H1 (cell line): ENCODE measurements around the gene YIPF5. TPM values are rescaled to one million over a fixed set of nuclear protein-coding genes. Genes with fewer than 3 reads are reported as not detected.

Experiments used
- CTCF ChIA-PET: fragments of 300-600 bp; sonication (Branson Sonifier 250); formaldehyde crosslinking; loops from one replicate; lab custom pipeline; 2021; ENCODE audit not compliant: partially characterized antibody; lab: Charles Lee
- POLR2A ChIA-PET: fragments of 300-600 bp; sonication (Branson Sonifier 250); formaldehyde crosslinking; loops from one replicate; lab custom pipeline; 2021; ENCODE audit warnings: inconsistent platforms; ENCODE audit not compliant: partially characterized antibody; lab: Charles Lee
- DNase-seq, 2 experiments: peaks; one replicate each; pipeline versions ENCODE4 v3.0.0 to v3.0.0-alpha.2; 2010 to 2022; ENCODE audit warnings: low spot score in 2 of 2, low read depth in 1 of 2, mixed read lengths in 1 of 2
- FAIRE-seq: peaks from 2 replicates; lab custom pipeline; 2011; peaks lifted over from hg19 to GRCh38; lab: Jason Lieb, UNC
- H2AFZ ChIP-seq: 2 replicates; pipeline ENCODE4 v1.8.1; 2012; ENCODE audit warnings: low read length, inconsistent platforms
- H2AK5ac ChIP-seq: 2 replicates; pipeline ENCODE4 v1.6.1; 2013; ENCODE audit warnings: low read depth, low read length
- H2BK120ac ChIP-seq: replicated peaks from 2 replicates; pipeline ENCODE3; 2013; ENCODE audit warnings: low read depth, low read length, inconsistent platforms
- H2BK12ac ChIP-seq: 2 replicates; pipeline ENCODE4 v1.6.1; 2013; ENCODE audit warnings: low read depth, low read length
- H2BK15ac ChIP-seq: 2 replicates; pipeline ENCODE4 v1.6.1; 2013; ENCODE audit warnings: low read length
- H2BK20ac ChIP-seq: 2 replicates; pipeline ENCODE4 v1.6.1; 2013; ENCODE audit warnings: low read length
- H2BK5ac ChIP-seq: 2 replicates; pipeline ENCODE4 v1.6.1; 2013; ENCODE audit warnings: low read depth, low read length
- H3K14ac ChIP-seq: 2 replicates; pipeline ENCODE4 v1.6.1; 2013; ENCODE audit warnings: inconsistent platforms; ENCODE audit not compliant: insufficient read length
- H3K18ac ChIP-seq: 2 replicates; pipeline ENCODE4 v1.6.1; 2013; ENCODE audit warnings: low read length; ENCODE audit errors: extremely low read depth
- H3K23ac ChIP-seq: 2 replicates; pipeline ENCODE4 v1.6.1; 2013; ENCODE audit warnings: inconsistent platforms; ENCODE audit not compliant: insufficient read length
- H3K23me2 ChIP-seq: 2 replicates; pipeline ENCODE4 v1.6.1; 2013; ENCODE audit warnings: low read depth, low read length
- H3K27ac ChIP-seq: 2 replicates; pipeline ENCODE4 v1.6.1; 2011; ENCODE audit warnings: low read depth, low read length, inconsistent platforms
- H3K27me3 ChIP-seq, 4 experiments: replicated peaks in 1 of 4; 1 replicate in 1 of 4; 2 replicates in 3 of 4; pipeline versions ENCODE4 v1.6.1 to v1.8.1; 2011 to 2013; ENCODE audit warnings: low read length in 3 of 4, mild to moderate bottlenecking in 3 of 4, inconsistent platforms in 2 of 4, mixed read lengths in 2 of 4, moderate library complexity in 1 of 4; ENCODE audit not compliant: control insufficient read depth in 3 of 4, insufficient read depth in 3 of 4; ENCODE audit errors: extremely low read depth in 1 of 4
- H3K36me3 ChIP-seq, 4 experiments: 2 replicates each; pipeline versions ENCODE4 v1.6.1 to v1.8.1; 2011 to 2013; ENCODE audit warnings: mild to moderate bottlenecking in 4 of 4, low read length in 3 of 4, moderate library complexity in 2 of 4, control low read depth in 1 of 4, inconsistent platforms in 1 of 4; ENCODE audit not compliant: insufficient read depth in 4 of 4, control insufficient read depth in 2 of 4
- H3K4ac ChIP-seq: replicated peaks from 2 replicates; pipeline ENCODE3; 2013; ENCODE audit warnings: low read length, low read depth, mixed read lengths, inconsistent platforms; ENCODE audit not compliant: insufficient read length
- H3K4me1 ChIP-seq, 4 experiments: replicated peaks in 1 of 4; 1 replicate in 1 of 4; 2 replicates in 3 of 4; pipeline versions ENCODE4 v1.6.1 to v1.8.1; 2011 to 2013; ENCODE audit warnings: low read length in 3 of 4, inconsistent platforms in 2 of 4, mixed read lengths in 1 of 4; ENCODE audit not compliant: insufficient read depth in 4 of 4, control insufficient read depth in 3 of 4
- H3K4me2 ChIP-seq, 2 experiments: 2 replicates each; pipeline versions ENCODE4 v1.6.1 to v1.8.1; 2011 to 2013; ENCODE audit warnings: low read depth in 2 of 2, low read length in 2 of 2, control low read depth in 1 of 2, inconsistent platforms in 1 of 2, mild to moderate bottlenecking in 1 of 2; ENCODE audit not compliant: insufficient read depth in 1 of 2
- H3K4me3 ChIP-seq, 4 experiments: fragments of 200-600, 300-600 bp in 1 of 4; sonication (generic), shearing (Covaris generic), sonication (Bioruptor Twin) in 1 of 4; 2 replicates each; pipeline versions ENCODE4 v1.5.1 to v1.8.1; 2011 to 2016; ENCODE audit warnings: low read length in 4 of 4, low read depth in 3 of 4, control low read depth in 2 of 4, inconsistent platforms in 2 of 4, mild to moderate bottlenecking in 2 of 4, mixed read lengths in 1 of 4, moderate library complexity in 1 of 4; ENCODE audit not compliant: insufficient read depth in 2 of 4; ENCODE audit errors: extremely low read depth in 1 of 4
- H3K56ac ChIP-seq: replicated peaks from 2 replicates; pipeline ENCODE3; 2013; ENCODE audit warnings: low read depth, mild to moderate bottlenecking, mixed read lengths, low read length, inconsistent platforms; ENCODE audit not compliant: insufficient read length
- H3K79me1 ChIP-seq: 2 replicates; pipeline ENCODE4 v1.6.1; 2013; ENCODE audit warnings: low read depth, low read length, control low read depth
- H3K79me2 ChIP-seq, 2 experiments: 2 replicates each; pipeline versions ENCODE4 v1.6.1 to v1.8.1; 2012 to 2013; ENCODE audit warnings: low read length in 2 of 2, mild to moderate bottlenecking in 2 of 2, inconsistent platforms in 1 of 2; ENCODE audit not compliant: insufficient read depth in 2 of 2, control insufficient read depth in 1 of 2
- H3K9ac ChIP-seq, 4 experiments: replicated peaks in 1 of 4; 1 replicate in 1 of 4; 2 replicates in 3 of 4; pipeline versions ENCODE4 v1.6.1 to v1.8.1; 2011 to 2013; ENCODE audit warnings: low read depth in 3 of 4, low read length in 3 of 4, control low read depth in 2 of 4, mild to moderate bottlenecking in 2 of 4, moderate library complexity in 2 of 4, inconsistent platforms in 1 of 4; ENCODE audit errors: extremely low read depth in 1 of 4
- H3K9me3 ChIP-seq, 2 experiments: 2 replicates each; pipeline versions ENCODE4 v1.6.1 to v1.8.1; 2012 to 2013; ENCODE audit warnings: mild to moderate bottlenecking in 2 of 2, moderate library complexity in 2 of 2, control low read depth in 1 of 2, inconsistent platforms in 1 of 2, low read depth in 1 of 2, low read length in 1 of 2, mixed read lengths in 1 of 2; ENCODE audit not compliant: insufficient read depth in 2 of 2
- H4K20me1 ChIP-seq, 2 experiments: replicated peaks in 1 of 2; 2 replicates each; pipeline versions ENCODE3 to v1.8.1; 2011 to 2013; ENCODE audit warnings: inconsistent platforms in 2 of 2, low read length in 2 of 2, mild to moderate bottlenecking in 1 of 2; ENCODE audit not compliant: insufficient read depth in 2 of 2, control insufficient read depth in 1 of 2
- H4K5ac ChIP-seq: 2 replicates; pipeline ENCODE4 v1.6.1; 2013; ENCODE audit warnings: low read length, low read depth, mixed read lengths, inconsistent platforms; ENCODE audit not compliant: insufficient read length
- H4K8ac ChIP-seq: 2 replicates; pipeline ENCODE4 v1.8.0; 2013; ENCODE audit warnings: mild to moderate bottlenecking, moderate library complexity, low read length, inconsistent platforms; ENCODE audit not compliant: insufficient read depth; ENCODE audit errors: extremely low read depth
- H4K91ac ChIP-seq: replicated peaks from 2 replicates; pipeline ENCODE3; 2013; ENCODE audit warnings: low read length, mixed read lengths, inconsistent platforms; ENCODE audit not compliant: insufficient read length
- ATF3 ChIP-seq: IDR thresholded peaks from 2 replicates; pipeline ENCODE4 v1.6.1; 2011; ENCODE audit warnings: low read depth, mild to moderate bottlenecking, low read length; ENCODE audit not compliant: insufficient read depth
- BCL11A ChIP-seq, 2 experiments: IDR thresholded peaks; one replicate each; pipeline ENCODE4 v1.6.1; 2011; ENCODE audit warnings: low read depth in 2 of 2, low read length in 2 of 2, mild to moderate bottlenecking in 2 of 2
- CBX8 ChIP-seq: fragments of 300-800, 300-1000 bp; sonication (generic); IDR thresholded peaks from 2 replicates; pipeline ENCODE4 v1.7.1; 2016; ENCODE audit warnings: low read depth, low read length, borderline replicate concordance
- E2F6 ChIP-seq: IDR thresholded peaks from 2 replicates; pipeline ENCODE4 v1.6.1; 2012; ENCODE audit warnings: inconsistent platforms
- HDAC2 ChIP-seq, 2 experiments: fragments of 300-600 bp in 1 of 2; sonication (generic) in 1 of 2; IDR thresholded peaks; 2 replicates each; pipeline ENCODE4 v1.6.1; 2011 to 2012; ENCODE audit warnings: low read depth in 2 of 2, low read length in 2 of 2, mild to moderate bottlenecking in 2 of 2, moderate library complexity in 2 of 2, borderline replicate concordance in 1 of 2, inconsistent platforms in 1 of 2
- MAFK ChIP-seq: IDR thresholded peaks from 2 replicates; pipeline ENCODE4 v1.6.1; 2012; ENCODE audit warnings: low read depth, mild to moderate bottlenecking, improper control_type of control experiment, low read length
- NANOG ChIP-seq: IDR thresholded peaks from 2 replicates; pipeline ENCODE4 v1.6.1; 2011; ENCODE audit warnings: low read length, low read depth, mild to moderate bottlenecking, inconsistent platforms; ENCODE audit not compliant: insufficient read depth, poor library complexity, severe bottlenecking
- PHF8 ChIP-seq: fragments of 200-600 bp; sonication (generic); conservative IDR thresholded peaks from 2 replicates; pipeline ENCODE4 v1.7.1; 2012; ENCODE audit warnings: low read depth, mild to moderate bottlenecking, inconsistent platforms, low read length, moderate library complexity
- POU5F1 ChIP-seq: IDR thresholded peaks from 2 replicates; pipeline ENCODE4 v1.6.1; 2011; ENCODE audit warnings: low read depth, mild to moderate bottlenecking, low read length, moderate library complexity
- RXRA ChIP-seq: IDR thresholded peaks from 2 replicates; pipeline ENCODE4 v1.6.1; 2011; ENCODE audit warnings: low read depth, mild to moderate bottlenecking, low read length, moderate library complexity; ENCODE audit not compliant: insufficient read depth
- SIRT6 ChIP-seq: IDR thresholded peaks from one replicate; pipeline ENCODE4 v1.7.1; 2012; ENCODE audit warnings: low read length, inconsistent platforms
- TAF1 ChIP-seq: IDR thresholded peaks from 2 replicates; pipeline ENCODE4 v1.6.1; 2011; ENCODE audit warnings: mild to moderate bottlenecking, low read depth, low read length
- YY1 ChIP-seq: IDR thresholded peaks from 2 replicates; pipeline ENCODE4 v1.6.1; 2011; ENCODE audit warnings: low read depth, mild to moderate bottlenecking, low read length
- WGBS, 2 experiments: shearing (Covaris generic) in 1 of 2; methylation state at CpG; one replicate each; pipeline versions ENCODE4 v1.1.6 to v1.1.7; 2013 to 2015; ENCODE audit warnings: low lambda C conversion rate in 2 of 2, mixed read lengths in 2 of 2, inconsistent platforms in 1 of 2, low coverage in 1 of 2, missing lambda C conversion rate in 1 of 2; ENCODE audit not compliant: insufficient replicate concordance in 2 of 2, insufficient coverage in 1 of 2, insufficient read length in 1 of 2; ENCODE audit errors: extremely low coverage in 1 of 2, missing lambda C conversion rate in 1 of 2; 5-methylcytosine and 5-hydroxymethylcytosine counted together
- polyA plus RNA-seq, 7 experiments: library from polyadenylated mRNA; depleted of rRNA in 3 of 7; stranded (reverse) in 5 of 7; unstranded in 2 of 7; fragments of >200 nt in 5 of 7; fragments of 200-250 nt in 2 of 7; gene quantifications; 1 replicate in 5 of 7; 2 replicates in 1 of 7; 4 replicates in 1 of 7; pipeline versions ENCODE4 v1.2.1 to v1.2.3, GENCODE V29; 2011 to 2013; ENCODE audit warnings: missing spikeins in 2 of 7, mixed read lengths in 2 of 7
- total RNA-seq: library from RNA; stranded (reverse); fragmentation: NEBNext Ultra II Directional; extraction: Animal tissue kit (Norgen Biotek cat#: 25700); gene quantifications from 2 replicates; pipeline ENCODE4 v1.2.1, GENCODE V29; 2021

The YIPF5 gene
- total and polyA plus RNA-seq, 2 of the 8 experiments (the other 6 are each of a cell fraction or from before 2014, with no cell fraction given): 27.6 to 33.6 TPM

- ChIA-PET CTCF (interaction anchor here (1.1 to 2.7 kb wide), 2 partner anchors 8 to 12 kb away, joined by 5 to 15 read pairs; no protein-coding TSS in a partner anchor), POLR2A (no interaction called here)
- Histone ChIP-seq H3K14ac (no peak overlapping the region), H4K5ac (no peak overlapping the region), H3K27ac (no peak overlapping the region), H3K4me2 (no peak overlapping the region), H3K79me1 (no peaks in the 10 kb centered on the region), H2AFZ (no peak overlapping the region), H4K91ac (no peak overlapping the region), H4K20me1 (no peaks in the 10 kb centered on the region), H3K27me3 (no peaks in the 10 kb centered on the region), H3K23ac (no peak overlapping the region), H3K56ac (no peak overlapping the region), H3K9me3 (no peaks in the 10 kb centered on the region), H3K9ac (no peak overlapping the region), H4K8ac (no peak overlapping the region), H2BK12ac (no peak overlapping the region), H3K23me2 (no peaks in the 10 kb centered on the region), H2BK15ac (no peak overlapping the region), H3K36me3 (no peaks in the 10 kb centered on the region), H2BK120ac (no peak overlapping the region), H3K4me1 (peaks cover 1 to 4% (median 2%) of the 10 kb centered on the region in 4 experiments; a peak in 3 of 7 replicates), H2BK5ac (no peak overlapping the region), H2BK20ac (no peak overlapping the region), H3K18ac (no peak overlapping the region), H3K4ac (no peak overlapping the region), H3K4me3 (no peak overlapping the region), H3K79me2 (no peaks in the 10 kb centered on the region), H2AK5ac (no peak overlapping the region)
- WGBS, 2 experiments: 86% methylated on average over 4 of the region's 4 CpGs; no CpG with 5 or more reads in 1 of the 2 experiments
- DNase-seq (no peak), FAIRE-seq (no peak)
- no peak for TF ChIP-seq ATF3
- TF ChIP-seq RXRA: no peak
- TF ChIP-seq MAFK: no peak
- no peak for TF ChIP-seq E2F6
- no peak for TF ChIP-seq CBX8
- TF ChIP-seq SIRT6: no peak
- no peak for TF ChIP-seq NANOG
- TF ChIP-seq POU5F1: no peak
- no peak for TF ChIP-seq HDAC2 (IDR thresholded peaks at IDR 0.05; ENCODE audit: borderline replicate concordance in 1 of 2, low read depth in 2 of 2, low read length in 2 of 2)
- no peak for TF ChIP-seq TAF1
- TF ChIP-seq PHF8: no peak
- no peak for TF ChIP-seq BCL11A (IDR thresholded peaks at IDR 0.05; ENCODE audit: low read depth in 2 of 2, low read length in 2 of 2)
- TF ChIP-seq YY1: no peak
Measured at GRCh38 chr5:144130306-144130705, 40.2 kb downstream of the YIPF5 start.
